HG03575 (cell line): ENCODE results near the gene TAMM41.
"Not testable (repeated sequence)": the region's sequence is repeated elsewhere in the genome, so short reads cannot be mapped to it uniquely, and the experiment has no call there.

Experiments
- ATAC-seq: cut with Tn5 transposase; IDR thresholded peaks from one replicate; pipeline ENCODE4 v1.9.1; 2021; ENCODE audit not compliant: unreplicated experiment, insufficient number of reproducible peaks, low FRiP score; ENCODE audit errors: extremely low read depth

The TAMM41 gene

GRCh38 chr3:11774296-11774877 is 72.3 kb downstream of the TAMM41 start:
- ATAC-seq = no peak

DNA sequence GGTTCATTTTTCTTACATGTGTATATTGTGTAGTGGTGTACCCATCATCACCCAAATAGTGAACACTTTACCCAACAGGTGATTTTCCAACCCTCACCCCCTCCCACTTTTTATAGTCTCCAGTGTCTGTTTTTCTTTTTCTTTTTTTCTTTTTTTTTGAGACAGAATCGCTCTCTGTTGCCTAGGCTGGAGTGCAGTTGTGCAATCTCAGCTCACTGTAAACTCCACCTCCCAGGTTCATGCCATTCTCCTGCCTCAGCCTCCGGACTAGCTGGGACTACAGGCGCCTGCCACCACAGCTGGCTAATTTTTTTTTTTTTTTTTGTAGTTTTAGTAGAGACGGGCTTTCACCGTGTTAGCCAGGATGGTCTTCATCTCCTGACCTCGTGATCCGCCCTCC is 74.8 kb downstream of the TAMM41 start:
- not testable (repeated sequence) for ATAC-seq

GRCh38 chr3:11770477-11771391 is 76.0 kb downstream of the TAMM41 start:
- ATAC-seq = peak; percentile 95

DNA sequence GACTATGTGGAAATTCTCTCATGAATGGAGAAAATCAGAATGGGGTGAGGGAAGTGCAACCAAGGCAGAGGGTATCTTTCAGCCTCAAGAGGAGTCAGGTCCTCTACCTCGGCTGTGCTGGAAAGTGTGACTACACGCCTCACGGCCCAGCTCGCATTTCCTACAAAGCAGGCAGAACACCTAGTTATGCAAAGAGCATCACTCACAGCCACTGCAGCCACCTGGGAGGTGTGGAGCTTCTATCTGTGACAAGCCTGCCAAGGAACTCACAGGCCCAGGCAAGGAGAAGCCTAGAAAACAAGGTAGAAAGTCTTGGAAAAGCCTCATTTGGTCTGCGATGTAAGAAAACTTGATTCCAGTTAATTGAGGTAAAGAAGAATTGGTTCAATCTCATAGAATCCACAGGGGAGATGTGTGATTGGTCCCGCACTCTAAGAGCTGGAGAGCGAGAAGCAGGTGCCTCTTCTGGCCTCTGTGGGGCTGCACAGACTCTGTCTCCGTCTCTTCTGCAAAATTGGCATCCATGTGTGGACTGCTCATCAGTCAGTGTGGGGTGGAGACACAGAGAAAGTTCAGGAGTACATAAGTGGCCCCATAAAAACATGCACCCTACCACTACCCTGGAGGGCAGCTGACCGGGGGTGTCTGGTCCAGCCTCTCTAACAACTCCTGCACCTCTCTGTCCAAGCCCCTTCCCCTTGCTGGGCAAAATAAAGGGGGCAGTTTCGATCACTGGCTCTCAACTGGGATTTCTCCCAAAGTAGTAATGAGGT is 76.8 kb downstream of the TAMM41 start:
- ATAC-seq = no peak

- ATAC-seq = no peak
Observed at GRCh38 chr3:11768604-11769003, 78.1 kb downstream of the TAMM41 start.

DNA sequence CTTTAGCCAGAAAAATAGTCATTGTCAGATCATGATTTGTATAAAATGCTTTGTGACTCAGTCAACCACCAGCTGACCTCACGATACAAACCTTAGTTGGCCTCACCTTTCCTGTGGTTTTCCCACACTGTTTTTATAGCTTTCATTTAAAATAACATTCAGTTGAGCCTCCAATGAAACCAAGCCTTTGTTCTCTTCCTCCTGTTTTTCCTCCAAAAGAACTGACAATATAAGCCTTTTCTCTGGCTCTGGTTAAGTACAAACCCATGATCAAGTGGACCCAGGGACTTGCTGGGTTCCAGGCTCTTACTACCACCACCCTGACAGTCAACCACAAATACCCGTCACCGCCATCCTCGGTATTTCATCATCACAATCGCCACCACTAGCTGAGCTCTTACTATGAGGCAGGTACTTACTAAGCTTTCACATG is 81.7 kb downstream of the TAMM41 start:
- no peak for ATAC-seq

DNA sequence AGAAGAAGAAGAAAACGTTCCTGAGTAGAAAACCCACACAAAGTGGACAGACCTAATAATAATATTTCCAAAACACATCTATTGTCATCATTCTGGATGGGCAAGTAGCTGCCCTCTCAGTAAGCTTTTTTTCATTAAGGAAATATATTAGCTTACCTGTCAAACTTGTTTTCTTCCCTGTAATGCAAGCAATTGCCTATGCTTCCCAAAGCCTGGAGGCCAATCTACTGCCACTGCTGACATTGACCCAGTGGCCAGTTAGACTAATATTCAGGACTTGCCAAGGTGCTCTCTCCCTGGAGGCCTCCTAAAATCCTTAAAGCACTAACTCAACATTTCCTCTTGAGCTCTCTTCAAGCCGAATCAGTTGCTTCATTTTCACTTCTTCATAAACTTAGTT is 86.7 kb downstream of the TAMM41 start:
- no peak for ATAC-seq

DNA sequence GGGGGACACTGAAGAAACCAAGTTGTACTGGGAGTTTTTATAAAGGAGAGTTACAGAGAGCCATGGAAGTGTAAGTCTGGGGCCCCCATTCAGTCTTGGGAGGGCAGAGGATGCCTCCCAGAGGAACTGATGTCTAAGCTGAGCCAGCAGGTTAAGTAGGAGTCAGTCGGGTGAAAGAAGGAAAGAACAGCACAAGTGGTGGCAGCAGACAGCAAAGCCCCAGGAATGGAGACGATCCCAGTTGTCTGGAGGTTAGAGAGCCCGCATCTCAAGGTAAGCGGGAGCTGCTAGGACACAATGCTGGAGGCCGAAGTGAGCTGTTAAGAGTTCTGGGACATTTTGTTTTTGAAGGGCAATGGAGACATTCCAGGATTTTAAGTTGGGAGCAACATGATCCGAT is 88.8 kb downstream of the TAMM41 start:
- ATAC-seq = no peak

GRCh38 chr3:11757441-11757875 is 89.2 kb downstream of the TAMM41 start:
- no peak for ATAC-seq

DNA sequence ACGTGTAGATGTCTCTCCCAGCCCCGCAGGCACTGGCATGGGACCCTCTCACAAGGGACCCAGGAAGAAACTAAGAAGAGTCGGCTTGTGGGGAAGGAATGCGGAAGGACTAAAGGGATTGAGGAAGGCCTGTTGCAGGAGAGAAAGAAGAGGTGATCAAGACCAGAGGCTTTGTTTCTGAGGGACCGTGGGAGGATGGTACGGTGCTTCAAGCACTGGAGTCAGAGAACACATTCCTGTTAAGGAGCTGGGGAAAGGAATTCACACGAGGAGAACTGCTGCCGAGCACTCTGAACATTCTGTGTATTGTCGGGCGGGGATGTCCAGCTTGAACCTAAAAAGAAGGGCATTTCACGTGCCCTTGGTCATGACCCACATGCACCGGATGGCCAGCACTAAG is 91.4 kb downstream of the TAMM41 start:
- ATAC-seq = no peak

DNA sequence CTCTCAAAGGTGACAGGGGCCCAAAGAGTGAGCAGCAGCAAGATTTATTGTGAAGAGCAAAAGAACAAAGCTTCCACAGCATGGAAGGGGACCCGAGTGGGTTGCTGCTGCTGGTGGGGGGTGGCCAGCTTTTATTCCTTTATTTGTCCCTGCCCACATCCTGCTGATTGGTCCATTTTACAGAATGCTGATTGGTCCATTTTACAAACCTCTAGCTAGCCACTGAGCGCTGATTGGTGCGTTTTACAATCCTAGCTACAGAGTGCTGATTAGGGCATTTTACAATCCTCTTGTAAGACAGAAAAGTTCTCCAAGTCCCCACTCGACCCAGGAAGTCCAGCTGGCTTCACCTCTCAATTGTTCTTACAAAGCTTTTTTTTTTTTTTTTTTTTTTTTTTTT is 94.4 kb downstream of the TAMM41 start:
- ATAC-seq = not testable (repeated sequence)

DNA sequence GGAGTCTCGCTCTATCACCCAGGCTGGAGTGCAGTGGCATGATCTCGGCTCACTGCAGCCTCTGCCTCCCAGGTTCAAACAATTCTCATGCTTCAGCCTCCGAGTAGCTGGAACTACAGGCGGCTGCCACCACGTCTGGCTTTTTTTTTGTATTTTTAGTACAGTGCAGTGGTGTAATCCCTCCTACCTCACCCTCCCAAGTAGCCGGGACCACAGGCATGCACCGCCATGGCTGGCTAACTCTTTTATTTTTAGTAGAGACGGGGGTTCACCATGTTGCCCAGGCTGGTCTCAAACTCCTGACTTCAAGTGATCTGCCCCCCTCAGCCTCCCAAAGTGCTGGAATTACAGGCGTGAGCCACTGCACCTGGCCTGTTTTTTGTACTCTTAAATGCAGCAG is 98.4 kb downstream of the TAMM41 start:
- not testable (repeated sequence) for ATAC-seq
